Measurements from ENCODE around the gene TPK1. TPM values are rescaled to one million over a fixed set of nuclear protein-coding genes. Genes with fewer than 3 reads are reported as not detected.
A peak's percentile ranks its signal among the peaks of the same experiment; 100 is the strongest.

TPK1 gene
- total and polyA plus RNA-seq, 2 of the 13 experiments (the other 11 are each of a cell fraction or from before 2014, with no cell fraction given) = 1.0 to 1.2 TPM

- no peaks in the 10 kb centered on the region for H4K20me1 ChIP-seq (ENCODE audit: insufficient read depth, low read length)
- H3K27me3 ChIP-seq (ENCODE audit: control insufficient read depth in 1 of 2, insufficient read depth in 2 of 2, low read length in 2 of 2) = peaks cover 0 to 3% of the 10 kb centered on the region in 2 experiments; a peak in 1 of 5 replicates
- no peak overlapping the region for H3K4me3 ChIP-seq (replicated peaks in 1 of 3; ENCODE audit: insufficient read depth in 1 of 3, low read depth in 2 of 3, low read length in 3 of 3)
- peak; percentile 77 for ATAC-seq
- 58% methylated on average over 4 of the region's 4 CpGs for WGBS (ENCODE audit: low lambda C conversion rate)
- no peak overlapping the region for H3K27ac ChIP-seq (ENCODE audit: extremely low read length, insufficient read depth, low read length)
- H3K4me1 ChIP-seq (ENCODE audit: insufficient read depth, low read length) = peaks cover 22% of the 10 kb centered on the region
- POLR2A ChIA-PET = no interaction called here
- no peaks in the 10 kb centered on the region for H3K9me3 ChIP-seq (ENCODE audit: low read length)
- no peaks in the 10 kb centered on the region for H3K36me3 ChIP-seq (replicated peaks in 1 of 2; ENCODE audit: control insufficient read depth in 1 of 2, insufficient read depth in 2 of 2, low read length in 2 of 2)
- TF ChIP-seq ZBTB1 (CRISPR knock-in tag; IDR thresholded peaks at IDR 0.05; ENCODE audit: borderline replicate concordance) = no peak
- no peak for TF ChIP-seq AKAP8 (CRISPR knock-in tag; IDR thresholded peaks at IDR 0.05)
- no peak for TF ChIP-seq HMG20A (CRISPR knock-in tag; IDR thresholded peaks at IDR 0.05; ENCODE audit: borderline replicate concordance)
- TF ChIP-seq ZNF503 (CRISPR knock-in tag; IDR thresholded peaks at IDR 0.05) = no peak
- TF ChIP-seq SETDB1 (CRISPR knock-in tag; IDR thresholded peaks at IDR 0.05; ENCODE audit: borderline replicate concordance) = no peak
- TF ChIP-seq STAG1 (CRISPR knock-in tag; IDR thresholded peaks at IDR 0.05) = peak; percentile 62
- no peak for TF ChIP-seq GMEB2 (CRISPR knock-in tag; IDR thresholded peaks at IDR 0.05; ENCODE audit: low read depth)
- no peak for TF ChIP-seq BRD4 (CRISPR knock-in tag; IDR thresholded peaks at IDR 0.05)
- TF ChIP-seq ZNF816 (CRISPR knock-in tag; IDR thresholded peaks at IDR 0.05; ENCODE audit: borderline replicate concordance) = no peak
- TF ChIP-seq ZNF710 (CRISPR knock-in tag; IDR thresholded peaks at IDR 0.05; ENCODE audit: borderline replicate concordance) = no peak
- no peak for TF ChIP-seq ZNF841 (CRISPR knock-in tag; IDR thresholded peaks at IDR 0.05; ENCODE audit: borderline replicate concordance)
- TF ChIP-seq RAD21 (CRISPR knock-in tag; IDR thresholded peaks at IDR 0.05) = peak; percentile 43; the same call in 1 of the 2 replicates
- TF ChIP-seq SMC3 (IDR thresholded peaks at IDR 0.05; ENCODE audit: low read length) = 0 out of 2 replicates have a peak, but pooled peaks have one; percentile 23
- TF ChIP-seq CTCF (CRISPR knock-in tag; IDR thresholded peaks at IDR 0.05) = peak; percentile 55
- no peak overlapping the region for H3K9ac ChIP-seq (ENCODE audit: insufficient read depth, low read depth, low read length)
- peak; percentile 58 for FAIRE-seq
- H3K4me2 ChIP-seq (ENCODE audit: low read depth, low read length) = no peak overlapping the region
- no TSS peak for BruUV-seq (replicated peaks)
- no peak overlapping the region for H2AFZ ChIP-seq (ENCODE audit: low read length)
- in situ Hi-C loops (cut with HindIII; ENCODE audit: extremely low pct_ligation_motif_present, low pct_unique_long_range_greater_than_20kb) = no loop called here
- intact Hi-C loops (cut with micrococcal nuclease; ENCODE audit: unreplicated experiment) = no loop called here
- peak; percentile 56 for DNase-seq (ENCODE audit: low spot score)
- CTCF ChIA-PET (ENCODE audit: low intra/inter-chr PET ratio, low total read pairs) = interaction anchor here (0.7 kb wide), 1 partner anchor 259 kb away, joined by 4 read pairs; no protein-coding TSS in a partner anchor
- H3K79me2 ChIP-seq (ENCODE audit: insufficient read depth, low read length) = no peaks in the 10 kb centered on the region
Observed at GRCh38 chr7:144437370-144438191, 398.3 kb downstream of the TPK1 start.

All from HepG2 (cell line).